RWPE2 (cell line): ENCODE data around the gene EP400.
"Not testable (repeated sequence)": the region's sequence is repeated elsewhere in the genome, so short reads cannot be mapped to it uniquely, and the experiment has no call there.

Experiments
- ATAC-seq: fragments of 200-7000 bp; cut with Tn5 transposase; 3 replicates; pipeline ENCODE4 v1.9.1; 2021; ENCODE audit warnings: low read depth
- DNase-seq: peaks from one replicate; pipeline ENCODE4 v3.0.0-alpha.2; 2020; ENCODE audit warnings: low spot score
- H3K27ac ChIP-seq: fragments of 450-650 bp; 2 replicates; pipeline ENCODE4 v1.5.1; 2017; ENCODE audit warnings: mild to moderate bottlenecking; ENCODE audit not compliant: poor library complexity, severe bottlenecking
- H3K27me3 ChIP-seq: fragments of 250-450 bp; sonication (Bioruptor Pico); 2 replicates; pipeline ENCODE4 v1.5.1; 2021; ENCODE audit warnings: mild to moderate bottlenecking, moderate library complexity; ENCODE audit not compliant: insufficient read depth, poor library complexity, severe bottlenecking
- H3K36me3 ChIP-seq: fragments of 250-450 bp; sonication (Bioruptor Pico); 2 replicates; pipeline ENCODE4 v1.5.1; 2020; ENCODE audit warnings: low read depth, mild to moderate bottlenecking, moderate library complexity
- H3K4me1 ChIP-seq: fragments of 250-450 bp; sonication (Bioruptor Pico); 2 replicates; pipeline ENCODE4 v1.5.1; 2021; ENCODE audit warnings: mild to moderate bottlenecking, moderate library complexity; ENCODE audit not compliant: insufficient read depth, poor library complexity, severe bottlenecking
- H3K4me3 ChIP-seq: fragments of 250-450 bp; sonication (Bioruptor Pico); 2 replicates; pipeline ENCODE4 v1.5.1; 2021; ENCODE audit warnings: mild to moderate bottlenecking, moderate library complexity; ENCODE audit not compliant: severe bottlenecking
- H3K9me3 ChIP-seq: fragments of 250-450 bp; sonication (Bioruptor Pico); 2 replicates; pipeline ENCODE4 v1.5.1; 2021; ENCODE audit warnings: mild to moderate bottlenecking, moderate library complexity; ENCODE audit not compliant: severe bottlenecking
- CTCF ChIP-seq: fragments of 450-650 bp; IDR thresholded peaks from one replicate; pipeline ENCODE4 v1.5.1; 2017; ENCODE audit warnings: mild to moderate bottlenecking, moderate library complexity; ENCODE audit not compliant: poor library complexity, severe bottlenecking

Gene EP400

GRCh38 chr12:131943876-131944275 is 5.9 kb upstream of the EP400 start:
- no peak for DNase-seq
- TF ChIP-seq CTCF = no peak
- Histone ChIP-seq H3K4me1 (no peaks in the 10 kb centered on the region), H3K9me3 (no peaks in the 10 kb centered on the region), H3K27me3 (no peaks in the 10 kb centered on the region), H3K36me3 (peaks cover 32% of the 10 kb centered on the region), H3K4me3 (no peak overlapping the region), H3K27ac (no peak overlapping the region)
- ATAC-seq = no peak

- DNase-seq = no peak
- Histone ChIP-seq H3K4me3 (no peak overlapping the region), H3K27ac (no peak overlapping the region), H3K27me3 (no peaks in the 10 kb centered on the region), H3K4me1 (no peaks in the 10 kb centered on the region), H3K9me3 (no peaks in the 10 kb centered on the region), H3K36me3 (peaks cover 24% of the 10 kb centered on the region)
- ATAC-seq = no peak
- no peak for TF ChIP-seq CTCF
Observed at GRCh38 chr12:131944601-131945251, 5.0 kb upstream of the EP400 start.

- ATAC-seq (no peak), DNase-seq (no peak)
- H3K27ac ChIP-seq = no peak overlapping the region
- no peaks in the 10 kb centered on the region for H3K27me3 ChIP-seq
- no peak overlapping the region for H3K4me3 ChIP-seq
- no peaks in the 10 kb centered on the region for H3K9me3 ChIP-seq
- no peak for TF ChIP-seq CTCF
- peaks cover 3% of the 10 kb centered on the region for H3K4me1 ChIP-seq
- H3K36me3 ChIP-seq = peaks cover 3% of the 10 kb centered on the region; the same call in 1 of the 2 replicates
Observed at GRCh38 chr12:131946757-131947156, 3.0 kb upstream of the EP400 start.

- no peak for DNase-seq
- no peak for TF ChIP-seq CTCF
- Histone ChIP-seq H3K4me3 (no peak overlapping the region), H3K36me3 (no peaks in the 10 kb centered on the region), H3K4me1 (peaks cover 3% of the 10 kb centered on the region), H3K27me3 (no peaks in the 10 kb centered on the region), H3K27ac (no peak overlapping the region), H3K9me3 (no peaks in the 10 kb centered on the region)
- ATAC-seq = no peak
Observed at GRCh38 chr12:131947482-131948027, 2.2 kb upstream of the EP400 start.

- H3K9me3 ChIP-seq = no peaks in the 10 kb centered on the region
- DNase-seq (no peak), ATAC-seq (no peak)
- H3K27ac ChIP-seq = no peak overlapping the region
- H3K4me1 ChIP-seq = peaks cover 3% of the 10 kb centered on the region
- H3K36me3 ChIP-seq = no peaks in the 10 kb centered on the region
- TF ChIP-seq CTCF = no peak
- H3K27me3 ChIP-seq = no peaks in the 10 kb centered on the region
- H3K4me3 ChIP-seq = no peak overlapping the region
Observed at GRCh38 chr12:131948166-131948712, 1.5 kb upstream of the EP400 start.

- not testable (repeated sequence) for H3K27ac ChIP-seq, DNase-seq, H3K36me3 ChIP-seq, ATAC-seq, H3K4me1 ChIP-seq, H3K9me3 ChIP-seq, H3K27me3 ChIP-seq
- H3K4me3 ChIP-seq = peak overlapping the region; percentile 81
Observed at GRCh38 chr12:131948713-131949430, 870 bp upstream of the EP400 start.
